AG09309 (cell line): ENCODE results near the gene MCF2L2.
A peak's percentile ranks its signal among the peaks of the same experiment; 100 is the strongest.
"Not testable (repeated sequence)": the region's sequence is repeated elsewhere in the genome, so short reads cannot be mapped to it uniquely, and the experiment has no call there.

ENCODE experiments used
- DNase-seq: peaks from one replicate; pipeline ENCODE4 v3.0.0-alpha.2; 2010; ENCODE audit warnings: low read depth
- H3K4me3 ChIP-seq: 2 replicates; pipeline ENCODE4 v1.5.1; 2011; ENCODE audit warnings: mild to moderate bottlenecking, low read depth, low read length, moderate library complexity; ENCODE audit not compliant: control insufficient read depth
- CTCF ChIP-seq: IDR thresholded peaks from 2 replicates; pipeline ENCODE4 v1.5.1; 2011; ENCODE audit warnings: mild to moderate bottlenecking, low read depth, low read length, inconsistent platforms; ENCODE audit not compliant: insufficient read depth, control insufficient read depth; ENCODE audit errors: missing control alignments

Gene MCF2L2

GRCh38 chr3:183437061-183437460, 8.6 kb upstream of the MCF2L2 start:
- no peak for DNase-seq
- TF ChIP-seq CTCF = no peak
- H3K4me3 ChIP-seq = no peak overlapping the region

GRCh38 chr3:183435661-183436060, 7.2 kb upstream of the MCF2L2 start:
- DNase-seq = no peak
- H3K4me3 ChIP-seq = no peak overlapping the region
- no peak for TF ChIP-seq CTCF

GRCh38 chr3:183434992-183435391, 6.6 kb upstream of the MCF2L2 start:
- H3K4me3 ChIP-seq = no peak overlapping the region
- TF ChIP-seq CTCF = no peak
- no peak for DNase-seq

GRCh38 chr3:183434503-183434902, 6.1 kb upstream of the MCF2L2 start:
- TF ChIP-seq CTCF = no peak
- no peak overlapping the region for H3K4me3 ChIP-seq
- DNase-seq = no peak

GRCh38 chr3:183430325-183430957, 2.0 kb upstream of the MCF2L2 start:
- DNase-seq = no peak
- H3K4me3 ChIP-seq = no peak overlapping the region
- TF ChIP-seq CTCF = no peak

- no peak for DNase-seq
- peak overlapping the region; percentile 62 for H3K4me3 ChIP-seq
- no peak for TF ChIP-seq CTCF
Measured at GRCh38 chr3:183427876-183428446, 458 bp downstream of the MCF2L2 start.

GRCh38 chr3:183427196-183427875, 1.1 kb downstream of the MCF2L2 start:
- H3K4me3 ChIP-seq = no peak overlapping the region
- no peak for DNase-seq
- TF ChIP-seq CTCF = no peak

- H3K4me3 ChIP-seq, DNase-seq: not testable (repeated sequence)
Measured at GRCh38 chr3:183418807-183419206, 9.6 kb downstream of the MCF2L2 start.
